ENCODE results near the gene CTDSP1. TPM values are rescaled to one million over a fixed set of nuclear protein-coding genes. Genes with fewer than 3 reads are reported as not detected.

Gene CTDSP1
- total and polyA plus RNA-seq, 4 donors, result 38.3 to 76.5 (median 56.6) TPM

- Histone ChIP-seq H3K4me1 (ENCODE audit: control insufficient read depth in 4 of 4, insufficient read depth in 4 of 4, low read length in 3 of 4) (peaks cover 0 to 1% (median 0%) of the 10 kb centered on the region in 4 donors), H3K27ac (ENCODE audit: low read depth in 1 of 2, low read length in 2 of 2) (no peak overlapping the region), H3K4me3 (ENCODE audit: low read depth in 1 of 3, low read length in 3 of 3) (no peak overlapping the region), H3K9ac (ENCODE audit: low read depth in 1 of 2, low read length in 2 of 2) (no peak overlapping the region), H3K27me3 (ENCODE audit: control insufficient read depth in 4 of 4, insufficient read depth in 4 of 4, low read length in 3 of 4) (no peaks in the 10 kb centered on the region), H3K36me3 (ENCODE audit: control insufficient read depth in 4 of 4, insufficient read depth in 3 of 4, low read depth in 1 of 4, low read length in 3 of 4) (no peaks in the 10 kb centered on the region), H3K9me3 (ENCODE audit: control insufficient read depth in 4 of 4, low read length in 3 of 4) (no peaks in the 10 kb centered on the region)
- no peak for TF ChIP-seq HNF4A (conservative IDR thresholded peaks at IDR 0.05)
- no peak for TF ChIP-seq CTCF (IDR thresholded peaks at IDR 0.05; ENCODE audit: low read depth, low read length, missing input control)
- no peak for DNase-seq (ENCODE audit: low spot score)
- WGBS, result 75% methylated on average over 2 of the region's 2 CpGs
Observed at GRCh38 chr2:218375212-218375611, 24.5 kb upstream of the CTDSP1 start.

- no peak for DNase-seq (ENCODE audit: low spot score)
- WGBS, result 92% methylated on average over 5 of the region's 5 CpGs
Observed at GRCh38 chr2:218378053-218378452, 21.6 kb upstream of the CTDSP1 start.

More at GRCh38 chr2:218378053-218378452, 21.6 kb upstream of the CTDSP1 start:
- H3K4me3 ChIP-seq (ENCODE audit: low read depth in 1 of 3, low read length in 3 of 3), result no peak overlapping the region
- TF ChIP-seq RAD21 (IDR thresholded peaks at IDR 0.05) (no peak), HNF4A (conservative IDR thresholded peaks at IDR 0.05) (no peak), REST (IDR thresholded peaks at IDR 0.05) (no peak), HNF4G (IDR thresholded peaks at IDR 0.05) (no peak), GABPA (IDR thresholded peaks at IDR 0.05 in 1 of 2, conservative IDR thresholded peaks at IDR 0.05 in 1 of 2) (no peak), RXRA (IDR thresholded peaks at IDR 0.05) (no peak), CTCF (IDR thresholded peaks at IDR 0.05; ENCODE audit: low read depth, low read length, missing input control) (no peak), JUND (IDR thresholded peaks at IDR 0.05) (no peak), MAX (IDR thresholded peaks at IDR 0.05) (no peak), ZBTB33 (IDR thresholded peaks at IDR 0.05) (no peak), SP1 (IDR thresholded peaks at IDR 0.05) (no peak)
- H3K9me3 ChIP-seq (ENCODE audit: control insufficient read depth in 4 of 4, low read length in 3 of 4), result no peaks in the 10 kb centered on the region
- H3K9ac ChIP-seq (ENCODE audit: low read depth in 1 of 2, low read length in 2 of 2), result no peak overlapping the region
- H3K27me3 ChIP-seq (ENCODE audit: control insufficient read depth in 4 of 4, insufficient read depth in 4 of 4, low read length in 3 of 4), result no peaks in the 10 kb centered on the region
- H3K27ac ChIP-seq (ENCODE audit: low read depth in 1 of 2, low read length in 2 of 2), result no peak overlapping the region
- H3K4me1 ChIP-seq (ENCODE audit: control insufficient read depth in 4 of 4, insufficient read depth in 4 of 4, low read length in 3 of 4), result no peaks in the 10 kb centered on the region
- no peaks in the 10 kb centered on the region for H3K36me3 ChIP-seq (ENCODE audit: control insufficient read depth in 4 of 4, insufficient read depth in 3 of 4, low read depth in 1 of 4, low read length in 3 of 4)

Measured in liver (tissue), 9 donors.